Suprapubic skin (tissue), 4 donors: ENCODE results near the gene ATOH1.

Experiments used
- CTCF ChIP-seq, 2 donors: fragments of 200-600 bp in 1 of 2; fragments of 450-650 bp in 1 of 2; sonication (generic) in 1 of 2; IDR thresholded peaks; one replicate each; pipeline ENCODE4 v1.5.1; 2016 to 2019; ENCODE audit warnings: antibody characterized with exemption in 2 of 2, mild to moderate bottlenecking in 1 of 2, moderate library complexity in 1 of 2
- EP300 ChIP-seq: sonication (generic); formaldehyde crosslinking; IDR thresholded peaks from one replicate; pipeline ENCODE4 v1.6.1; 2017; ENCODE audit warnings: antibody characterized with exemption
- POLR2A ChIP-seq, 2 donors: fragments of 450-650 bp; IDR thresholded peaks; one replicate each; pipeline ENCODE4 v1.6.1; 2017; ENCODE audit warnings: antibody characterized with exemption in 2 of 2, mild to moderate bottlenecking in 2 of 2, moderate library complexity in 2 of 2
- POLR2AphosphoS5 ChIP-seq, 3 donors: sonication (generic); formaldehyde crosslinking; IDR thresholded peaks; one replicate each; pipeline ENCODE4 v1.6.1; 2017; ENCODE audit warnings: antibody characterized with exemption in 3 of 3

DNA sequence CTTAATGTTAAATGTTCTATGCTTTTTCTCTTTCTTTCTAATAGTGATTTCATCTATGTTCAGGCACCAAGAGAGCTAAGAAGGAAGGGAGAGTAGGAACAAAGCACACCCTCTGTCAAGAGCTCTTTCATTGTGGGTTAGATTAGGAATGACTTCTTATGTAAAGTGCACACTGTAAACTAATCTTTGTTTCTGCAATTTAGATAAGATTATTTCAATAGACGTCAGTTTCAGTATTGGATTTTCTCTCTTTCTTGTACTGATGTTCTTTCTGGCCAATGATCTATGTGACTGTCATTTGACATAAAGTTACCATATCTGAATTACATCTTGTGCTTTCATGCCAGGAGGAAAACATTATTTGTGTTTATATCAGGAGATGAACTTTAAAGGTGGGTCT is 48.2 kb downstream of the ATOH1 start:
- TF ChIP-seq CTCF (IDR thresholded peaks at IDR 0.05) (no peak), POLR2AphosphoS5 (IDR thresholded peaks at IDR 0.05) (no peak), POLR2A (IDR thresholded peaks at IDR 0.05) (no peak), EP300 (no peak)
